OCI-LY7 (cell line): Measurements from ENCODE around the gene NUP62. TPM values are rescaled to one million over a fixed set of nuclear protein-coding genes. Genes with fewer than 3 reads are reported as not detected.
A peak's percentile ranks its signal among the peaks of the same experiment; 100 is the strongest.

Experiments
- BruUV-seq: library from RNA; stranded (reverse); fragments of 400-500 nt; replicated peaks from 2 replicates; lab custom pipeline; 2021; lab: Mats Ljungman, UMichigan
- CTCF ChIA-PET: fragments of 300-600 bp; sonication (Branson Sonifier 250); formaldehyde crosslinking; loops from one replicate; lab custom pipeline; 2022; ENCODE audit warnings: antibody characterized with exemption; ENCODE audit not compliant: unreplicated experiment; lab: Charles Lee
- POLR2A ChIA-PET: fragments of 300-600 bp; sonication (Branson Sonifier 250); formaldehyde crosslinking; loops from one replicate; lab custom pipeline; 2022; ENCODE audit warnings: antibody characterized with exemption; lab: Charles Lee
- DNase-seq: peaks from one replicate; pipeline ENCODE4 v3.0.0-alpha.2; 2015; ENCODE audit warnings: low spot score
- H2AFZ ChIP-seq: fragments of 200-600 bp; sonication (generic), shearing (Covaris generic); 2 replicates; pipeline ENCODE4 v1.6.1; 2014; ENCODE audit warnings: mild to moderate bottlenecking, antibody characterized with exemption, low read length, moderate library complexity
- H3K27ac ChIP-seq: fragments of 200-600 bp; sonication (generic); 2 replicates; pipeline ENCODE4 v1.5.1; 2014; ENCODE audit warnings: mixed run types, low read depth, mild to moderate bottlenecking, moderate library complexity, low read length, inconsistent platforms; ENCODE audit not compliant: poor library complexity, severe bottlenecking
- H3K36me3 ChIP-seq: fragments of 200-600 bp; sonication (generic); 2 replicates; pipeline ENCODE4 v1.6.1; 2014; ENCODE audit warnings: mild to moderate bottlenecking, antibody characterized with exemption, low read length, moderate library complexity, mixed read lengths; ENCODE audit not compliant: insufficient read depth
- H3K4me1 ChIP-seq: fragments of 200-600 bp; sonication (generic); 2 replicates; pipeline ENCODE4 v1.5.1; 2014; ENCODE audit warnings: mild to moderate bottlenecking, low read length; ENCODE audit not compliant: insufficient read depth, poor library complexity, severe bottlenecking
- H3K4me2 ChIP-seq: fragments of 200-600 bp; sonication (generic); 2 replicates; pipeline ENCODE4 v1.6.1; 2014; ENCODE audit warnings: mild to moderate bottlenecking, low read length
- H3K4me3 ChIP-seq: fragments of 200-600 bp; sonication (generic); 2 replicates; pipeline ENCODE4 v1.5.1; 2014; ENCODE audit warnings: mild to moderate bottlenecking, low read depth, low read length; ENCODE audit not compliant: poor library complexity, severe bottlenecking
- H3K79me2 ChIP-seq: fragments of 200-600 bp; sonication (generic); 2 replicates; pipeline ENCODE4 v1.6.1; 2016; ENCODE audit warnings: low read depth, mild to moderate bottlenecking, low read length, moderate library complexity, mixed read lengths; ENCODE audit not compliant: insufficient read depth
- H3K9me2 ChIP-seq: fragments of 200-600 bp; sonication (generic); 2 replicates; pipeline ENCODE4 v1.6.1; 2016; ENCODE audit warnings: mild to moderate bottlenecking, low read length, mixed read lengths; ENCODE audit not compliant: insufficient read depth
- H3K9me3 ChIP-seq: fragments of 200-600 bp; sonication (generic); 2 replicates; pipeline ENCODE4 v1.6.1; 2014; ENCODE audit warnings: mild to moderate bottlenecking, mixed run types, low read length, mixed read lengths
- H4K20me1 ChIP-seq: fragments of 200-600 bp; sonication (generic); 2 replicates; pipeline ENCODE4 v1.6.1; 2014; ENCODE audit warnings: mild to moderate bottlenecking, antibody characterized with exemption, low read length, moderate library complexity, mixed read lengths; ENCODE audit not compliant: insufficient read depth
- CTCF ChIP-seq: fragments of 200-600 bp; sonication (generic); conservative IDR thresholded peaks from 2 replicates; pipeline ENCODE4 v1.5.1; 2014; ENCODE audit warnings: mild to moderate bottlenecking, antibody characterized with exemption, low read length, moderate library complexity, mixed read lengths
- EZH2phosphoT487 ChIP-seq: fragments of 200-600 bp; sonication (generic); IDR thresholded peaks from 2 replicates; pipeline ENCODE4 v1.6.1; 2018; ENCODE audit warnings: low read depth, borderline replicate concordance, mild to moderate bottlenecking, mixed run types, antibody characterized with exemption, low read length, moderate library complexity, mixed read lengths
- intact Hi-C: fragments of 100-400 bp; cut with micrococcal nuclease; formaldehyde crosslinking; loops from one replicate; pipeline ENCODE4 v1.10.0; 2022; ENCODE audit not compliant: unreplicated experiment
- total RNA-seq, 2 experiments: library from RNA; depleted of rRNA in 1 of 2; stranded (reverse); fragments of >200 nt in 1 of 2; shearing (Covaris generic) in 1 of 2; gene quantifications; 2 replicates each; pipeline ENCODE4 v1.2.3, GENCODE V29; 2014 to 2022

The NUP62 gene
- total RNA-seq, 2 experiments from 2014 or later, result 75.6 to 76.3 TPM

- intact Hi-C loops, result loop anchor here (5.0 kb wide), 1 partner anchor 286 kb away; the partner anchor contains the start of gene PRR12
- peak overlapping the region; percentile 90 for H3K4me3 ChIP-seq
- peak overlapping the region; percentile 98 for H3K4me2 ChIP-seq
- no peak overlapping the region for H3K27ac ChIP-seq
- BruUV-seq, result no TSS peak
- no peaks in the 10 kb centered on the region for H3K9me3 ChIP-seq
- peaks cover 28% of the 10 kb centered on the region for H3K4me1 ChIP-seq
- TF ChIP-seq EZH2phosphoT487 (no peak), CTCF (no peak)
- H3K36me3 ChIP-seq, result peaks cover 26% of the 10 kb centered on the region
- no peaks in the 10 kb centered on the region for H4K20me1 ChIP-seq
- peaks cover 13% of the 10 kb centered on the region; the same call in 1 of the 2 replicates for H3K79me2 ChIP-seq
- H2AFZ ChIP-seq, result no peak overlapping the region
- ChIA-PET POLR2A (no interaction called here), CTCF (no interaction called here)
- H3K9me2 ChIP-seq, result no peaks in the 10 kb centered on the region
- DNase-seq, result no peak
These were observed 50.6 kb downstream of the NUP62 start for GRCh38 chr19:49878744-49879070.

GRCh38 chr19:49877879-49878743 lies 51.2 kb downstream of the NUP62 start:
- BruUV-seq, result no TSS peak
- H3K79me2 ChIP-seq, result peaks cover 13% of the 10 kb centered on the region; the same call in 1 of the 2 replicates
- DNase-seq, result peak; percentile 98
- peak overlapping the region; percentile 90 for H3K4me3 ChIP-seq
- peak overlapping the region; percentile 84; the same call in 1 of the 2 replicates for H2AFZ ChIP-seq
- no peaks in the 10 kb centered on the region for H4K20me1 ChIP-seq
- ChIA-PET CTCF (interaction anchor here (0.7 kb wide), 1 partner anchor 13 kb away, joined by 3 read pairs; no protein-coding TSS in a partner anchor), POLR2A (no interaction called here)
- H3K27ac ChIP-seq, result peak overlapping the region; percentile 80
- H3K9me2 ChIP-seq, result no peaks in the 10 kb centered on the region
- H3K4me1 ChIP-seq, result peaks cover 28% of the 10 kb centered on the region
- H3K4me2 ChIP-seq, result peak overlapping the region; percentile 98
- no peaks in the 10 kb centered on the region for H3K9me3 ChIP-seq
- TF ChIP-seq EZH2phosphoT487 (no peak), CTCF (no peak)
- H3K36me3 ChIP-seq, result peaks cover 21% of the 10 kb centered on the region
- intact Hi-C loops, result loop anchor here (1.0 to 5.0 kb wide), 4 partner anchors 46 to 286 kb away; partner anchors contain the start of genes ATF5, FUZ, NUP62 and PRR12
